KMS-11 (cell line): ENCODE measurements around the gene MPO.

ENCODE experiments used
- H2AFZ ChIP-seq: fragments of 200-600 bp; sonication (generic); 2 replicates; pipeline ENCODE4 v1.6.1; 2016; ENCODE audit warnings: antibody characterized with exemption, mixed run types, low read depth
- H3K27ac ChIP-seq: fragments of 200-600 bp; sonication (generic); 2 replicates; pipeline ENCODE4 v1.6.1; 2016; ENCODE audit warnings: mild to moderate bottlenecking, mixed run types
- H3K27me3 ChIP-seq: fragments of 200-600 bp; sonication (generic); 2 replicates; pipeline ENCODE4 v1.6.1; 2017; ENCODE audit warnings: mild to moderate bottlenecking, low read depth, mixed run types, moderate library complexity; ENCODE audit not compliant: insufficient read depth
- H3K36me3 ChIP-seq: fragments of 200-600 bp; sonication (generic); 2 replicates; pipeline ENCODE4 v1.6.1; 2017; ENCODE audit warnings: mild to moderate bottlenecking, mixed run types; ENCODE audit not compliant: insufficient read depth
- H3K4me1 ChIP-seq: fragments of 200-600 bp; sonication (generic); 2 replicates; pipeline ENCODE4 v1.6.1; 2016; ENCODE audit warnings: mild to moderate bottlenecking, low read depth, mixed run types; ENCODE audit not compliant: poor library complexity, severe bottlenecking
- H3K4me2 ChIP-seq: fragments of 200-600 bp; sonication (generic); 2 replicates; pipeline ENCODE4 v1.7.0; 2016; ENCODE audit warnings: mild to moderate bottlenecking, mixed run types
- H3K4me3 ChIP-seq: fragments of 200-600 bp; sonication (generic); IDR thresholded peaks from 2 replicates; pipeline ENCODE4 v1.6.1; 2017; ENCODE audit warnings: low read depth, low read length, mixed read lengths; ENCODE audit not compliant: insufficient read depth
- H3K79me2 ChIP-seq: fragments of 200-600 bp; sonication (generic); 2 replicates; pipeline ENCODE4 v1.6.1; 2016; ENCODE audit warnings: low read depth, mixed run types; ENCODE audit not compliant: insufficient read depth
- H3K9ac ChIP-seq: fragments of 200-600 bp; sonication (generic); 2 replicates; pipeline ENCODE4 v1.6.1; 2016; ENCODE audit warnings: mild to moderate bottlenecking, mixed run types
- H4K20me1 ChIP-seq: fragments of 200-600 bp; sonication (generic); 2 replicates; pipeline ENCODE4 v1.6.1; 2016; ENCODE audit warnings: mild to moderate bottlenecking, mixed run types; ENCODE audit not compliant: insufficient read depth
- CTCF ChIP-seq: fragments of 200-600 bp; sonication (generic); conservative IDR thresholded peaks from 2 replicates; pipeline ENCODE4 v1.6.1; 2017; ENCODE audit warnings: low read depth, mild to moderate bottlenecking, antibody characterized with exemption, low read length, moderate library complexity, mixed read lengths

The MPO gene

GRCh38 chr17:58314706-58315015, 33.9 kb upstream of the MPO start:
- peaks cover 21% of the 10 kb centered on the region for H3K4me1 ChIP-seq
- no peaks in the 10 kb centered on the region for H3K36me3 ChIP-seq
- H3K79me2 ChIP-seq: no peaks in the 10 kb centered on the region
- no peak overlapping the region for H3K4me3 ChIP-seq
- no peak overlapping the region for H2AFZ ChIP-seq
- no peaks in the 10 kb centered on the region for H4K20me1 ChIP-seq
- H3K4me2 ChIP-seq: no peak overlapping the region
- no peak overlapping the region for H3K27ac ChIP-seq
- no peak overlapping the region for H3K9ac ChIP-seq
- no peak for TF ChIP-seq CTCF
- no peaks in the 10 kb centered on the region for H3K27me3 ChIP-seq

- no peaks in the 10 kb centered on the region for H3K27me3 ChIP-seq
- TF ChIP-seq CTCF: no peak
- no peaks in the 10 kb centered on the region for H4K20me1 ChIP-seq
- no peaks in the 10 kb centered on the region for H3K36me3 ChIP-seq
- no peak overlapping the region for H2AFZ ChIP-seq
- H3K4me3 ChIP-seq: no peak overlapping the region
- H3K9ac ChIP-seq: no peak overlapping the region
- H3K4me1 ChIP-seq: peaks cover 19% of the 10 kb centered on the region
- H3K27ac ChIP-seq: no peak overlapping the region
- no peak overlapping the region for H3K4me2 ChIP-seq
- no peaks in the 10 kb centered on the region for H3K79me2 ChIP-seq
Measured at GRCh38 chr17:58313815-58314705, 33.3 kb upstream of the MPO start.

- Histone ChIP-seq H3K4me1 (peaks cover 9% of the 10 kb centered on the region), H3K27me3 (no peaks in the 10 kb centered on the region), H3K4me2 (no peak overlapping the region), H3K9ac (no peak overlapping the region), H3K79me2 (no peaks in the 10 kb centered on the region), H3K4me3 (no peak overlapping the region), H2AFZ (no peak overlapping the region), H4K20me1 (no peaks in the 10 kb centered on the region), H3K36me3 (no peaks in the 10 kb centered on the region), H3K27ac (no peak overlapping the region)
- no peak for TF ChIP-seq CTCF
Measured at GRCh38 chr17:58312829-58313228, 32.1 kb upstream of the MPO start.

- Histone ChIP-seq H3K27ac (no peak overlapping the region), H3K4me3 (no peak overlapping the region), H3K4me1 (peaks cover 2% of the 10 kb centered on the region), H2AFZ (no peak overlapping the region), H3K9ac (no peak overlapping the region), H3K36me3 (no peaks in the 10 kb centered on the region), H3K79me2 (no peaks in the 10 kb centered on the region), H3K27me3 (no peaks in the 10 kb centered on the region), H4K20me1 (no peaks in the 10 kb centered on the region), H3K4me2 (no peak overlapping the region)
- no peak for TF ChIP-seq CTCF
Measured at GRCh38 chr17:58312021-58312630, 31.4 kb upstream of the MPO start.
